GM12878 (cell line): ENCODE data around the gene ATXN7L1. TPM values are rescaled to one million over a fixed set of nuclear protein-coding genes. Genes with fewer than 3 reads are reported as not detected.

Experiments used
- ATAC-seq: fragments of 200-7000 bp; cut with Tn5 transposase; 3 replicates; pipeline ENCODE4 v1.9.1; 2020; ENCODE audit warnings: mild to moderate bottlenecking, moderate library complexity
- BruUV-seq: library from RNA; stranded (reverse); fragments of 400-500 nt; replicated peaks from 2 replicates; lab custom pipeline; 2021; lab: Mats Ljungman, UMichigan
- CTCF ChIA-PET: fragments of 300-600 bp; sonication (Branson Sonifier 250); formaldehyde crosslinking; extraction: SDS; loops from one replicate; lab custom pipeline; 2021; ENCODE audit warnings: inconsistent platforms; lab: Yijun Ruan, JAX
- POLR2A ChIA-PET: fragments of 350-600 bp; formaldehyde crosslinking; extraction: SDS; loops from one replicate; lab custom pipeline; 2021; ENCODE audit warnings: inconsistent platforms; lab: Charles Lee
- RAD21 ChIA-PET: fragments of 300-600 bp; sonication (Branson Sonifier 250); formaldehyde crosslinking; loops from one replicate; lab custom pipeline; 2023; ENCODE audit warnings: antibody characterized with exemption; ENCODE audit not compliant: unreplicated experiment; lab: Charles Lee
- SMC1A ChIA-PET: fragments of 300-600 bp; sonication (Branson Sonifier 250); formaldehyde crosslinking; loops from one replicate; lab custom pipeline; 2023; ENCODE audit not compliant: unreplicated experiment, uncharacterized antibody; lab: Charles Lee
- DNase-seq: peaks from one replicate; pipeline ENCODE4 v3.0.0-alpha.2; 2011; ENCODE audit warnings: low read depth, low spot score
- FAIRE-seq: peaks from 3 replicates; lab custom pipeline; 2011; peaks lifted over from hg19 to GRCh38; lab: Jason Lieb, UNC
- H2AFZ ChIP-seq: 2 replicates; pipeline ENCODE4 v1.6.0; 2011; ENCODE audit warnings: low read depth, low read length, control low read depth; ENCODE audit not compliant: control insufficient read depth
- H3K27ac ChIP-seq: 2 replicates; pipeline ENCODE4 v1.5.1; 2011; ENCODE audit warnings: control low read depth; ENCODE audit not compliant: control insufficient read depth, insufficient read depth
- H3K27me3 ChIP-seq, 2 experiments: replicated peaks in 1 of 2; 2 replicates each; pipeline versions ENCODE4 v1.6.0 to v1.6.1; 2011; ENCODE audit warnings: low read length in 1 of 2; ENCODE audit not compliant: control insufficient read depth in 2 of 2, insufficient read depth in 2 of 2
- H3K36me3 ChIP-seq, 2 experiments: 2 replicates each; pipeline ENCODE4 v1.5.1; 2011; ENCODE audit warnings: low read length in 1 of 2; ENCODE audit not compliant: control insufficient read depth in 2 of 2, insufficient read depth in 2 of 2
- H3K4me1 ChIP-seq: 2 replicates; pipeline ENCODE4 v1.6.1; 2011; ENCODE audit warnings: mild to moderate bottlenecking, low read length, moderate library complexity, mixed read lengths; ENCODE audit not compliant: control insufficient read depth, insufficient read depth
- H3K4me2 ChIP-seq: 2 replicates; pipeline ENCODE4 v1.6.0; 2011; ENCODE audit warnings: control low read depth; ENCODE audit not compliant: control insufficient read depth, insufficient read depth
- H3K4me3 ChIP-seq: fragments of 200-600 bp; sonication (generic); 2 replicates; pipeline ENCODE4 v1.5.1; 2016
- H3K79me2 ChIP-seq: 2 replicates; pipeline ENCODE4 v1.6.0; 2011; ENCODE audit warnings: low read length; ENCODE audit not compliant: control insufficient read depth, insufficient read depth
- H3K9ac ChIP-seq: 2 replicates; pipeline ENCODE4 v1.8.0; 2011; ENCODE audit warnings: low read length, control low read depth, mixed read lengths; ENCODE audit not compliant: control insufficient read depth, insufficient read depth
- H3K9me3 ChIP-seq: replicated peaks from 3 replicates; pipeline ENCODE4 v1.5.1; 2011; ENCODE audit warnings: mild to moderate bottlenecking, low read length; ENCODE audit not compliant: control insufficient read depth, insufficient read depth
- H4K20me1 ChIP-seq: 2 replicates; pipeline ENCODE4 v1.6.0; 2011; ENCODE audit not compliant: control insufficient read depth, insufficient read depth
- ATF2 ChIP-seq: IDR thresholded peaks from 2 replicates; pipeline ENCODE4 v1.6.1; 2012; ENCODE audit warnings: low read length, inconsistent platforms
- BMI1 ChIP-seq: fragments of 450-650 bp; IDR thresholded peaks from 2 replicates; pipeline ENCODE4 v1.6.1; 2016; ENCODE audit warnings: mild to moderate bottlenecking, moderate library complexity, borderline replicate concordance
- EGR1 ChIP-seq, 2 experiments: IDR thresholded peaks; 1 replicate in 1 of 2; 2 replicates in 1 of 2; pipeline ENCODE4 v1.6.1; 2011 to 2012; ENCODE audit warnings: low read depth in 2 of 2, low read length in 2 of 2, borderline replicate concordance in 1 of 2, mild to moderate bottlenecking in 1 of 2, moderate library complexity in 1 of 2
- POLR2A ChIP-seq: IDR thresholded peaks from 2 replicates; pipeline ENCODE4 v1.6.1; 2011; ENCODE audit warnings: low read depth, mild to moderate bottlenecking, low read length
- REST ChIP-seq: IDR thresholded peaks from 2 replicates; pipeline ENCODE4 v1.6.1; 2012; ENCODE audit warnings: mild to moderate bottlenecking, low read depth, low read length
- RFX5 ChIP-seq: IDR thresholded peaks from 2 replicates; pipeline ENCODE4 v1.6.1; 2011; ENCODE audit warnings: low read depth, low read length, improper control_type of control experiment
- SMARCA5 ChIP-seq: fragments of 450-650 bp; IDR thresholded peaks from 2 replicates; pipeline ENCODE4 v1.6.1; 2017; ENCODE audit warnings: mild to moderate bottlenecking
- WGBS: methylation state at CpG from one replicate; pipeline ENCODE4 v1.1.6; 2016; ENCODE audit warnings: low lambda C conversion rate; ENCODE audit not compliant: insufficient replicate concordance, insufficient coverage; ENCODE audit errors: missing lambda C conversion rate; 5-methylcytosine and 5-hydroxymethylcytosine counted together
- in situ Hi-C: fragments of 300-500 bp; cut with MboI; formaldehyde crosslinking; loops from 9 replicates; pipeline ENCODE4 v1.14.3; 2018; ENCODE audit warnings: mixed read lengths
- intact Hi-C: fragments of 100-400 bp; cut with micrococcal nuclease; formaldehyde crosslinking; loops from one replicate; pipeline ENCODE4 v1.14.2; 2022; ENCODE audit not compliant: unreplicated experiment
- polyA plus RNA-seq, 11 experiments: library from polyadenylated mRNA; depleted of rRNA in 4 of 11; unstranded in 6 of 11; stranded (reverse) in 5 of 11; fragments of >200 nt; fragmentation: Nextera tagmentation in 4 of 11; fragmentation: Illumina TruSeq in 1 of 11; extraction: Ambion mirVana in 4 of 11; extraction: Trizol in 1 of 11; gene quantifications; 1 replicate in 1 of 11; 2 replicates in 10 of 11; pipeline versions ENCODE4 v1.2.1 to v1.2.3, GENCODE V29; 2011 to 2016; ENCODE audit warnings: inconsistent platforms in 2 of 11, missing spikeins in 2 of 11, low read depth in 1 of 11
- total RNA-seq, 4 experiments: library from RNA; depleted of rRNA in 3 of 4; stranded (reverse); fragments of >200 nt in 3 of 4; fragmentation: Illumina TruSeq in 1 of 4; extraction: Trizol in 1 of 4; gene quantifications; 2 replicates each; pipeline versions ENCODE4 v1.2.1 to v1.2.3, GENCODE V29; 2013 to 2021

The ATXN7L1 gene
- total and polyA plus RNA-seq, 10 of the 15 experiments (the other 5 are each of a cell fraction or from before 2014, with no cell fraction given), result 0.40 to 2.9 (median 1.2) TPM

DNA sequence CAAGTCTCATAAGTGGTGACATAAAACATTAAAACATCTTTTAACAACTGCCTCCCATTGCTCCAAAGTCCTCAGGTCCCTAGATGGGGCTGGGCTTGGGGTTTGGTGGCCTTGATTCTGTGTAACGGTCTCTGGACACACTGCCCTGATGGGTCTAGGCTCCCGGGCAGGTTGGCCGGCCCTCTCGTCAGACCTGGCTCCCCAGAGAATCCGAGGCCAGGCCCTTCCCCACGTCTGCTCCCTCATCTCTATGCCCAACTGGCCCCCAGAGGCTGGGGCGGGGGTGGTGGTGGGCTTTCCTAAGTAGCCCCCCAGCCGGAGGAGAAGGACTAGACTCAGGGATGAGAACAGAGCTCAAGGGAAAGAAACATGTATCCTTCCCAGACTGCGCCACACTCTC is 263.6 kb downstream of the ATXN7L1 start:
- 79% methylated on average over 9 of the region's 9 CpGs for WGBS
- no peak for DNase-seq
- ChIA-PET CTCF (no interaction called here), SMC1A (no interaction called here), POLR2A (no interaction called here), RAD21 (no interaction called here)
- no peak for FAIRE-seq
- TF ChIP-seq BMI1 (no peak), POLR2A (no peak), REST (no peak), SMARCA5 (no peak), ATF2 (no peak), EGR1 (IDR thresholded peaks at IDR 0.05; ENCODE audit: borderline replicate concordance in 1 of 2, low read depth in 2 of 2, low read length in 2 of 2) (no peak), RFX5 (no peak)
- in situ Hi-C loops (no loop called here), intact Hi-C loops (no loop called here)
- no peaks in the 10 kb centered on the region for H3K27me3 ChIP-seq
- H3K4me2 ChIP-seq, result no peak overlapping the region
- H3K9me3 ChIP-seq, result no peaks in the 10 kb centered on the region
- ATAC-seq, result no peak
- H4K20me1 ChIP-seq, result no peaks in the 10 kb centered on the region
- no TSS peak for BruUV-seq
- no peaks in the 10 kb centered on the region for H3K36me3 ChIP-seq
- no peak overlapping the region for H2AFZ ChIP-seq
- H3K4me3 ChIP-seq, result no peak overlapping the region
- H3K9ac ChIP-seq, result no peak overlapping the region
- H3K27ac ChIP-seq, result no peak overlapping the region
- no peaks in the 10 kb centered on the region for H3K79me2 ChIP-seq
- H3K4me1 ChIP-seq, result no peaks in the 10 kb centered on the region
